Stomach (tissue), 9 donors: Measurements from ENCODE around the gene RNF225. TPM values are rescaled to one million over a fixed set of nuclear protein-coding genes. Genes with fewer than 3 reads are reported as not detected.
A peak's percentile ranks its signal among the peaks of the same experiment; 100 is the strongest.

ENCODE experiments used
- DNase-seq, 2 donors: peaks; one replicate each; pipeline versions ENCODE4 v3.0.0 to v3.0.0-alpha.2; 2013 to 2019
- H3K27ac ChIP-seq, 5 donors: fragments of 200-600 bp in 4 of 5; sonication (generic) in 4 of 5; one replicate each; pipeline ENCODE4 v1.5.1; 2013 to 2019; ENCODE audit warnings: mild to moderate bottlenecking in 1 of 5, moderate library complexity in 1 of 5
- H3K27me3 ChIP-seq, 3 donors: fragments of 200-600 bp; sonication (generic); one replicate each; pipeline ENCODE4 v1.5.1; 2017 to 2019; ENCODE audit warnings: mixed run types in 1 of 3
- H3K36me3 ChIP-seq, 4 donors: fragments of 200-600 bp; sonication (generic); 1 replicate in 3 of 4; 2 replicates in 1 of 4; pipeline ENCODE4 v1.5.1; 2016 to 2019
- H3K4me1 ChIP-seq, 4 donors: fragments of 200-600 bp; sonication (generic); one replicate each; pipeline ENCODE4 v1.5.1; 2016 to 2019
- H3K4me3 ChIP-seq, 4 donors: fragments of 200-600 bp; sonication (generic) in 3 of 4; one replicate each; pipeline ENCODE4 v1.5.1; 2016 to 2019; ENCODE audit warnings: mild to moderate bottlenecking in 1 of 4
- H3K9me3 ChIP-seq, 4 donors: fragments of 200-600 bp; sonication (generic); one replicate each; pipeline ENCODE4 v1.5.1; 2016 to 2019
- CTCF ChIP-seq, 7 experiments: fragments of 450-650 bp in 4 of 7; fragments of 200-600 bp in 3 of 7; sonication (generic) in 3 of 7; IDR thresholded peaks; one replicate each; pipeline ENCODE4 v1.5.1; 2016 to 2019; ENCODE audit warnings: antibody characterized with exemption in 7 of 7, control low read depth in 2 of 7, mild to moderate bottlenecking in 1 of 7
- EP300 ChIP-seq: sonication (generic); formaldehyde crosslinking; IDR thresholded peaks from one replicate; pipeline ENCODE4 v1.6.1; 2017; ENCODE audit warnings: antibody characterized with exemption
- POLR2A ChIP-seq, 4 donors: fragments of 450-650 bp; IDR thresholded peaks; one replicate each; pipeline ENCODE4 v1.6.1; 2016; ENCODE audit warnings: antibody characterized with exemption in 4 of 4, control low read depth in 2 of 4, mild to moderate bottlenecking in 1 of 4, moderate library complexity in 1 of 4
- POLR2AphosphoS5 ChIP-seq, 3 donors: sonication (generic); formaldehyde crosslinking; IDR thresholded peaks; one replicate each; pipeline ENCODE4 v1.6.1; 2016; ENCODE audit warnings: antibody characterized with exemption in 3 of 3
- WGBS, 5 donors: extraction: QIAGEN DNeasy Blood & Tissue Kit in 3 of 5; methylation state at CpG; one replicate each; pipeline versions ENCODE4 v1.1.5 to v1.1.7; 2013 to 2018; 5-methylcytosine and 5-hydroxymethylcytosine counted together
- intact Hi-C: fragments of 100-400 bp; cut with DNase I; formaldehyde crosslinking; loops from one replicate; pipeline ENCODE4 v1.15.1; 2023; ENCODE audit warnings: low total_unique reads
- polyA plus RNA-seq, 3 donors: library from polyadenylated mRNA; stranded (reverse); fragments of 200-250 nt; gene quantifications; one replicate each; pipeline ENCODE4 v1.2.3, GENCODE V29; 2013
- total RNA-seq, 5 donors: library from RNA; depleted of rRNA; stranded (reverse); fragments of >200 nt; gene quantifications; one replicate each; pipeline versions ENCODE4 v1.1.0 to v1.2.3, GENCODE V29; 2014 to 2016
- donor health status: healthy with polysubstance abuse.
- donor health status: Bipolar disorder and iron deficiency.
- donor health status: healthy.

The RNF225 gene
- total and polyA plus RNA-seq, 8 donors = 0.13 TPM; not detected in 7

- intact Hi-C loops = no loop called here
- TF ChIP-seq POLR2AphosphoS5 (IDR thresholded peaks at IDR 0.05) = no peak
- no peak for TF ChIP-seq CTCF (IDR thresholded peaks at IDR 0.05)
- TF ChIP-seq POLR2A (IDR thresholded peaks at IDR 0.05) = no peak
- TF ChIP-seq EP300 = no peak
- peak in 1 of 2 donors; percentile 61 for DNase-seq
- Histone ChIP-seq H3K4me1 (peaks cover 5 to 45% (median 23%) of the 10 kb centered on the region in 4 donors), H3K9me3 (peaks cover 0 to 7% (median 0%) of the 10 kb centered on the region in 4 donors), H3K27me3 (peaks cover 5 to 99% (median 35%) of the 10 kb centered on the region in 3 donors), H3K4me3 (peak overlapping the region in 2 of 4 donors; percentile 22 to 24), H3K27ac (no peak overlapping the region), H3K36me3 (peaks cover 0 to 7% (median 0%) of the 10 kb centered on the region in 4 donors)
- 20 to 52% (median 32%) methylated on average over 50 to 84 of the region's 84 CpGs for WGBS, 5 donors
Measured at GRCh38 chr19:58350001-58350861, 45.2 kb upstream of the RNF225 start.

- intact Hi-C loops = no loop called here
- Histone ChIP-seq H3K36me3 (peaks cover 0 to 7% (median 0%) of the 10 kb centered on the region in 4 donors), H3K27me3 (peaks cover 5 to 99% (median 37%) of the 10 kb centered on the region in 3 donors), H3K27ac (no peak overlapping the region), H3K4me3 (no peak overlapping the region), H3K9me3 (peaks cover 1 to 8% (median 3%) of the 10 kb centered on the region in 4 donors), H3K4me1 (peaks cover 7 to 51% (median 26%) of the 10 kb centered on the region in 4 donors)
- no peak for TF ChIP-seq CTCF (IDR thresholded peaks at IDR 0.05)
- TF ChIP-seq EP300 = no peak
- TF ChIP-seq POLR2AphosphoS5 (IDR thresholded peaks at IDR 0.05) = no peak
- no peak for TF ChIP-seq POLR2A (IDR thresholded peaks at IDR 0.05)
- WGBS, 5 donors = 65 to 79% (median 66%) methylated on average over 23 to 34 of the region's 34 CpGs
- no peak for DNase-seq
Measured at GRCh38 chr19:58350871-58351557, 44.4 kb upstream of the RNF225 start.

GRCh38 chr19:58351558-58351878 lies 43.9 kb upstream of the RNF225 start:
- 86 to 96% (median 87%) methylated on average over 9 of the region's 9 CpGs for WGBS, 5 donors
- H3K27me3 ChIP-seq = peaks cover 5 to 99% (median 42%) of the 10 kb centered on the region in 3 donors
- peaks cover 0 to 7% (median 0%) of the 10 kb centered on the region in 4 donors for H3K36me3 ChIP-seq
- intact Hi-C loops = no loop called here
- peaks cover 2 to 13% (median 8%) of the 10 kb centered on the region in 4 donors for H3K9me3 ChIP-seq
- H3K4me1 ChIP-seq = peaks cover 12 to 51% (median 32%) of the 10 kb centered on the region in 4 donors
- no peak for DNase-seq
- H3K27ac ChIP-seq = no peak overlapping the region
- H3K4me3 ChIP-seq = no peak overlapping the region
- TF ChIP-seq CTCF (IDR thresholded peaks at IDR 0.05) (no peak), POLR2AphosphoS5 (IDR thresholded peaks at IDR 0.05) (no peak), EP300 (no peak), POLR2A (IDR thresholded peaks at IDR 0.05) (no peak)

- Histone ChIP-seq H3K4me1 (peaks cover 12 to 52% (median 38%) of the 10 kb centered on the region in 4 donors), H3K27me3 (peaks cover 5 to 99% (median 41%) of the 10 kb centered on the region in 3 donors), H3K27ac (no peak overlapping the region), H3K36me3 (peaks cover 0 to 7% (median 0%) of the 10 kb centered on the region in 4 donors), H3K4me3 (no peak overlapping the region), H3K9me3 (peaks cover 2 to 16% (median 14%) of the 10 kb centered on the region in 4 donors)
- no peak for DNase-seq
- TF ChIP-seq CTCF (IDR thresholded peaks at IDR 0.05) (no peak), POLR2AphosphoS5 (IDR thresholded peaks at IDR 0.05) (no peak), EP300 (no peak), POLR2A (IDR thresholded peaks at IDR 0.05) (no peak)
- intact Hi-C loops = no loop called here
- 83 to 87% (median 84%) methylated on average over 23 of the region's 23 CpGs for WGBS, 5 donors
Measured at GRCh38 chr19:58351990-58352755, 43.3 kb upstream of the RNF225 start.
